ENCODE measurements around the gene TSPAN7. TPM values are rescaled to one million over a fixed set of nuclear protein-coding genes. Genes with fewer than 3 reads are reported as not detected.

The TSPAN7 gene
- polyA plus RNA-seq, 2 of the 4 experiments (the other 2 are of a cell fraction), result 2.5 to 6.1 TPM

DNA sequence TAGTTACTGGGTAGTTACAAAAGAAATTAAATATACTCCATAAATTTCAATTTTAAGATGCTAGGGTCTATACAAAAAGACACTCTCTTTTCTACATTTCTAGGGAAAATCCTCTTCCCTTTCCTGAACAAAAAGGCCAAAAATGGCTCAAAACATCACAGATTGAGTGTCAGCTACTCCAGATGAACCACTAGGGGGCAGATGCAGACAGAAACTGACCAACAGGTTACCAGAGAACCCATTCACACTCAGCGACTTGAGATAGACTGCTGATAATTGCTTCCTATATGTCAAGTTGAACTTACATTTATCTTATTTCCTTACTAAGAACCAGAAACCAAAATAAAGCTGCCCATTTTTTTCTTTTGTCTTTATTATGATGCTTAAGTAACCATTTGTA is 156.5 kb downstream of the TSPAN7 start (continued):
- no peak for TF ChIP-seq BHLHE40 (IDR thresholded peaks at IDR 0.05; ENCODE audit: low read depth, low read length)

GRCh38 chrX:38718311-38718710 is 157.0 kb downstream of the TSPAN7 start:
- FAIRE-seq (no peak), ATAC-seq (no peak), DNase-seq (ENCODE audit: low read depth in 1 of 2, low spot score in 1 of 2) (no peak)
- Histone ChIP-seq H3K9me3 (no peaks in the 10 kb centered on the region), H3K27ac (no peak overlapping the region), H3K4me2 (no peak overlapping the region), H3K4me3 (no peak overlapping the region), H3K4me1 (no peaks in the 10 kb centered on the region)
- ChIA-PET CTCF (interaction anchor here (0.7 kb wide), 1 partner anchor 445 kb away, joined by 3 read pairs; no protein-coding TSS in a partner anchor), POLR2A (no interaction called here)
- 6% methylated on average over 1 of the region's 1 CpG for WGBS (ENCODE audit: missing lambda C conversion rate)
- TF ChIP-seq RAD21 (conservative IDR thresholded peaks at IDR 0.05 in 1 of 2, IDR thresholded peaks at IDR 0.05 in 1 of 2) (no peak), ZC3H11A (IDR thresholded peaks at IDR 0.05) (no peak), ELK1 (IDR thresholded peaks at IDR 0.05; ENCODE audit: low read depth, low read length) (no peak), CTCF (IDR thresholded peaks at IDR 0.05) (no peak), CBX2 (IDR thresholded peaks at IDR 0.05; ENCODE audit: borderline replicate concordance, low read depth) (no peak)

GRCh38 chrX:38726612-38727011 is 165.3 kb downstream of the TSPAN7 start:
- 32% methylated on average over 2 of the region's 2 CpGs for WGBS (ENCODE audit: missing lambda C conversion rate)
- H3K4me1 ChIP-seq, result no peaks in the 10 kb centered on the region
- CTCF ChIA-PET, result no interaction called here
- no peak for DNase-seq (ENCODE audit: low read depth in 1 of 2, low spot score in 1 of 2)
- no peak for ATAC-seq
- H3K4me3 ChIP-seq, result no peak overlapping the region
- no peak overlapping the region for H3K27ac ChIP-seq
- no peak for FAIRE-seq
- no peaks in the 10 kb centered on the region for H3K9me3 ChIP-seq
- POLR2A ChIA-PET, result no interaction called here
- no peak for TF ChIP-seq MAFK (IDR thresholded peaks at IDR 0.05; ENCODE audit: partially characterized antibody)
- no peak for TF ChIP-seq JUNB (IDR thresholded peaks at IDR 0.05)
- no peak for TF ChIP-seq EHMT2 (IDR thresholded peaks at IDR 0.05; ENCODE audit: low read depth)
- TF ChIP-seq, protein P1, sequence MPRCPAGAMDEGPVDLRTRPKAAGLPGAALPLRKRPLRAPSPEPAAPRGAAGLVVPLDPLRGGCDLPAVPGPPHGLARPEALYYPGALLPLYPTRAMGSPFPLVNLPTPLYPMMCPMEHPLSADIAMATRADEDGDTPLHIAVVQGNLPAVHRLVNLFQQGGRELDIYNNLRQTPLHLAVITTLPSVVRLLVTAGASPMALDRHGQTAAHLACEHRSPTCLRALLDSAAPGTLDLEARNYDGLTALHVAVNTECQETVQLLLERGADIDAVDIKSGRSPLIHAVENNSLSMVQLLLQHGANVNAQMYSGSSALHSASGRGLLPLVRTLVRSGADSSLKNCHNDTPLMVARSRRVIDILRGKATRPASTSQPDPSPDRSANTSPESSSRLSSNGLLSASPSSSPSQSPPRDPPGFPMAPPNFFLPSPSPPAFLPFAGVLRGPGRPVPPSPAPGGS (IDR thresholded peaks at IDR 0.05), result no peak
- TF ChIP-seq, protein P2, sequence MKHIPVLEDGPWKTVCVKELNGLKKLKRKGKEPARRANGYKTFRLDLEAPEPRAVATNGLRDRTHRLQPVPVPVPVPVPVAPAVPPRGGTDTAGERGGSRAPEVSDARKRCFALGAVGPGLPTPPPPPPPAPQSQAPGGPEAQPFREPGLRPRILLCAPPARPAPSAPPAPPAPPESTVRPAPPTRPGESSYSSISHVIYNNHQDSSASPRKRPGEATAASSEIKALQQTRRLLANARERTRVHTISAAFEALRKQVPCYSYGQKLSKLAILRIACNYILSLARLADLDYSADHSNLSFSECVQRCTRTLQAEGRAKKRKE (CRISPR knock-in tag; IDR thresholded peaks at IDR 0.05; ENCODE audit: low read depth), result no peak
- TF ChIP-seq, protein P3, sequence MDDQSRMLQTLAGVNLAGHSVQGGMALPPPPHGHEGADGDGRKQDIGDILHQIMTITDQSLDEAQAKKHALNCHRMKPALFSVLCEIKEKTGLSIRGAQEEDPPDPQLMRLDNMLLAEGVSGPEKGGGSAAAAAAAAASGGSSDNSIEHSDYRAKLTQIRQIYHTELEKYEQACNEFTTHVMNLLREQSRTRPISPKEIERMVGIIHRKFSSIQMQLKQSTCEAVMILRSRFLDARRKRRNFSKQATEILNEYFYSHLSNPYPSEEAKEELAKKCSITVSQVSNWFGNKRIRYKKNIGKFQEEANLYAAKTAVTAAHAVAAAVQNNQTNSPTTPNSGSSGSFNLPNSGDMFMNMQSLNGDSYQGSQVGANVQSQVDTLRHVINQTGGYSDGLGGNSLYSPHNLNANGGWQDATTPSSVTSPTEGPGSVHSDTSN (IDR thresholded peaks at IDR 0.05), result no peak
- TF ChIP-seq RNF2 (IDR thresholded peaks at IDR 0.05; ENCODE audit: borderline replicate concordance, low read depth), result no peak
- TF ChIP-seq KDM1A (IDR thresholded peaks at IDR 0.05; ENCODE audit: low read depth), result no peak
- no peak for TF ChIP-seq HDAC2 (IDR thresholded peaks at IDR 0.05)
- TF ChIP-seq RARB (CRISPR knock-in tag; IDR thresholded peaks at IDR 0.05), result no peak
- no peak for TF ChIP-seq RFX5 (IDR thresholded peaks at IDR 0.05)
- no peak overlapping the region for H3K4me2 ChIP-seq

Data from A549 (cell line).